ENCODE measurements around the gene COL23A1. TPM values are rescaled to one million over a fixed set of nuclear protein-coding genes. Genes with fewer than 3 reads are reported as not detected.

The COL23A1 gene
- total and polyA plus RNA-seq, 2 of the 13 experiments (the other 11 are each of a cell fraction or from before 2014, with no cell fraction given): not detected

DNA sequence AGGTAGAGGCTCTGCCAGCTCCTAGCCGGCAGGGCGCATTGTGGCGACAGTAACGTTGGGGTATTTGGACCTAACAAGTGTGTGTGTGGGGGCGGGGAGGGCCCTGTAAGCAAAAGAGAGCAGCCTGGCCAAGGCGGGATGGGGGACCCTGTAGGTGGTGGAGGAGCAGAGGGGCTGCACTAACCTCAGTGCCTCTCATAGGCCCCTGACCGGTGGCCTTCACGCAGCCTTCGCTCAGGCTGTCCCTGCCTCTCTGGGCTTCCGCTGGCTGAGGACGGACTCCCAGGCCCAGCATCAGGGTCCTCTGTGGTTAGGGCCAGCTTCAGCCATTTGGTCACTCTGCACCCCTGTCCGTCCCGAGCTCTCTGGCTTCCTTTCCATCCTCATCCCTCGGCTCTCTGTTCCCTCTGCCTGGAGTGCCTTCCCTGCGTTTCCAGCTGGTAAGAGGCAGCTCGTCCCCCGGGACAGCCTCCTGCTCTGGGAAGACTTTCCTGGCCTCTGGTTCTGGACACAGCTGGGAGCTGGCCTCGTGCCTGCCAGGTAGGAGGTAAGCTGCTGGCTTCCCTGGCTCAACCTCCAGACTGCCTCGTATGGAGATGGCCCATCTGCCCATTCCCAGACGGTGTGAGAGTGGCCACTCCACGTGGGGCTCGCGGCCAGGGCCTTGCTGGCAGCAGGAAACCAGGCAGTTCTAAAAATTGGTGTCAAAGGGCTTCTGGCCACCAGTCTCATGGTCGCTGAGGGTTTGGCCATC lies 318.3 kb downstream of the COL23A1 start:
- Histone ChIP-seq H4K20me1 (ENCODE audit: insufficient read depth, low read length) (no peaks in the 10 kb centered on the region), H3K27ac (ENCODE audit: extremely low read length, insufficient read depth, low read length) (no peak overlapping the region), H3K4me1 (ENCODE audit: insufficient read depth, low read length) (no peaks in the 10 kb centered on the region), H3K4me3 (replicated peaks in 1 of 3; ENCODE audit: insufficient read depth in 1 of 3, low read depth in 2 of 3, low read length in 3 of 3) (no peak overlapping the region), H2AFZ (ENCODE audit: low read length) (no peak overlapping the region), H3K9ac (ENCODE audit: insufficient read depth, low read depth, low read length) (no peak overlapping the region), H3K27me3 (ENCODE audit: control insufficient read depth in 1 of 2, insufficient read depth in 2 of 2, low read length in 2 of 2) (peaks cover 3 to 45% of the 10 kb centered on the region in 2 experiments; a peak in 3 of 5 replicates), H3K4me2 (ENCODE audit: low read depth, low read length) (no peak overlapping the region), H3K36me3 (replicated peaks in 1 of 2; ENCODE audit: control insufficient read depth in 1 of 2, insufficient read depth in 2 of 2, low read length in 2 of 2) (no peaks in the 10 kb centered on the region), H3K9me3 (ENCODE audit: low read length) (peaks cover 12% of the 10 kb centered on the region), H3K79me2 (ENCODE audit: insufficient read depth, low read length) (no peaks in the 10 kb centered on the region)
- WGBS (ENCODE audit: low lambda C conversion rate): 33% methylated on average over 12 of the region's 24 CpGs
- DNase-seq (ENCODE audit: low spot score) (no peak), ATAC-seq (no peak), FAIRE-seq (no peak)
- TF ChIP-seq, protein P1, sequence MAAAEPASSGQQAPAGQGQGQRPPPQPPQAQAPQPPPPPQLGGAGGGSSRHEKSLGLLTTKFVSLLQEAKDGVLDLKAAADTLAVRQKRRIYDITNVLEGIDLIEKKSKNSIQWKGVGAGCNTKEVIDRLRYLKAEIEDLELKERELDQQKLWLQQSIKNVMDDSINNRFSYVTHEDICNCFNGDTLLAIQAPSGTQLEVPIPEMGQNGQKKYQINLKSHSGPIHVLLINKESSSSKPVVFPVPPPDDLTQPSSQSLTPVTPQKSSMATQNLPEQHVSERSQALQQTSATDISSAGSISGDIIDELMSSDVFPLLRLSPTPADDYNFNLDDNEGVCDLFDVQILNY (CRISPR knock-in tag; conservative IDR thresholded peaks at IDR 0.05): no peak
- TF ChIP-seq ZNF749 (CRISPR knock-in tag; IDR thresholded peaks at IDR 0.05; ENCODE audit: borderline replicate concordance) (no peak), SUZ12 (IDR thresholded peaks at IDR 0.05; ENCODE audit: low read depth, low read length) (no peak), ZNF782 (CRISPR knock-in tag; IDR thresholded peaks at IDR 0.05; ENCODE audit: borderline replicate concordance) (no peak), HOXA9 (CRISPR knock-in tag; IDR thresholded peaks at IDR 0.05; ENCODE audit: borderline replicate concordance) (no peak), ELF3 (CRISPR knock-in tag; IDR thresholded peaks at IDR 0.05) (no peak), SYNCRIP (IDR thresholded peaks at IDR 0.05; ENCODE audit: insufficient read depth, low read depth, low read length) (no peak), ZNF350 (CRISPR knock-in tag; IDR thresholded peaks at IDR 0.05; ENCODE audit: borderline replicate concordance, low read depth) (no peak), ZNF24 (IDR thresholded peaks at IDR 0.05) (no peak)
- TF ChIP-seq, protein P2, sequence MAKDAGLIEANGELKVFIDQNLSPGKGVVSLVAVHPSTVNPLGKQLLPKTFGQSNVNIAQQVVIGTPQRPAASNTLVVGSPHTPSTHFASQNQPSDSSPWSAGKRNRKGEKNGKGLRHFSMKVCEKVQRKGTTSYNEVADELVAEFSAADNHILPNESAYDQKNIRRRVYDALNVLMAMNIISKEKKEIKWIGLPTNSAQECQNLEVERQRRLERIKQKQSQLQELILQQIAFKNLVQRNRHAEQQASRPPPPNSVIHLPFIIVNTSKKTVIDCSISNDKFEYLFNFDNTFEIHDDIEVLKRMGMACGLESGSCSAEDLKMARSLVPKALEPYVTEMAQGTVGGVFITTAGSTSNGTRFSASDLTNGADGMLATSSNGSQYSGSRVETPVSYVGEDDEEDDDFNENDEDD (CRISPR knock-in tag; IDR thresholded peaks at IDR 0.05; ENCODE audit: borderline replicate concordance): no peak
- TF ChIP-seq, protein P3, sequence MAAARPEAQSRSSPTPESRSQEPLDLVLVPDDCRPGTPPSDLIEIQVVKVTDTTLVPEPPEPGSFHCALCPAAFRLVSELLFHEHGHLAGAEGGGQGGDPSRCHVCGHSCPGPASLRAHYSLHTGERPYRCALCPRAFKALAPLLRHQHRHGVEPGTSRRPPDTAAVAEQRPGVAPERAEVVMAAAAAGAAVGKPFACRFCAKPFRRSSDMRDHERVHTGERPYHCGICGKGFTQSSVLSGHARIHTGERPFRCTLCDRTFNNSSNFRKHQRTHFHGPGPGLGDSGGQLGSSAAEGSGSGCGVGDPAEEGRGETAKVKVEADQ (CRISPR knock-in tag; IDR thresholded peaks at IDR 0.05; ENCODE audit: borderline replicate concordance): no peak
- TF ChIP-seq, protein P4, sequence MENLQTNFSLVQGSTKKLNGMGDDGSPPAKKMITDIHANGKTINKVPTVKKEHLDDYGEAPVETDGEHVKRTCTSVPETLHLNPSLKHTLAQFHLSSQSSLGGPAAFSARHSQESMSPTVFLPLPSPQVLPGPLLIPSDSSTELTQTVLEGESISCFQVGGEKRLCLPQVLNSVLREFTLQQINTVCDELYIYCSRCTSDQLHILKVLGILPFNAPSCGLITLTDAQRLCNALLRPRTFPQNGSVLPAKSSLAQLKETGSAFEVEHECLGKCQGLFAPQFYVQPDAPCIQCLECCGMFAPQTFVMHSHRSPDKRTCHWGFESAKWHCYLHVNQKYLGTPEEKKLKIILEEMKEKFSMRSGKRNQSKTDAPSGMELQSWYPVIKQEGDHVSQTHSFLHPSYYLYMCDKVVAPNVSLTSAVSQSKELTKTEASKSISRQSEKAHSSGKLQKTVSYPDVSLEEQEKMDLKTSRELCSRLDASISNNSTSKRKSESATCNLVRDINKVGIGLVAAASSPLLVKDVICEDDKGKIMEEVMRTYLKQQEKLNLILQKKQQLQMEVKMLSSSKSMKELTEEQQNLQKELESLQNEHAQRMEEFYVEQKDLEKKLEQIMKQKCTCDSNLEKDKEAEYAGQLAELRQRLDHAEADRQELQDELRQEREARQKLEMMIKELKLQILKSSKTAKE (CRISPR knock-in tag; IDR thresholded peaks at IDR 0.05; ENCODE audit: borderline replicate concordance): no peak
- TF ChIP-seq, protein P5, sequence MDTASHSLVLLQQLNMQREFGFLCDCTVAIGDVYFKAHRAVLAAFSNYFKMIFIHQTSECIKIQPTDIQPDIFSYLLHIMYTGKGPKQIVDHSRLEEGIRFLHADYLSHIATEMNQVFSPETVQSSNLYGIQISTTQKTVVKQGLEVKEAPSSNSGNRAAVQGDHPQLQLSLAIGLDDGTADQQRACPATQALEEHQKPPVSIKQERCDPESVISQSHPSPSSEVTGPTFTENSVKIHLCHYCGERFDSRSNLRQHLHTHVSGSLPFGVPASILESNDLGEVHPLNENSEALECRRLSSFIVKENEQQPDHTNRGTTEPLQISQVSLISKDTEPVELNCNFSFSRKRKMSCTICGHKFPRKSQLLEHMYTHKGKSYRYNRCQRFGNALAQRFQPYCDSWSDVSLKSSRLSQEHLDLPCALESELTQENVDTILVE (CRISPR knock-in tag; IDR thresholded peaks at IDR 0.05): no peak
- TF ChIP-seq, protein P6, sequence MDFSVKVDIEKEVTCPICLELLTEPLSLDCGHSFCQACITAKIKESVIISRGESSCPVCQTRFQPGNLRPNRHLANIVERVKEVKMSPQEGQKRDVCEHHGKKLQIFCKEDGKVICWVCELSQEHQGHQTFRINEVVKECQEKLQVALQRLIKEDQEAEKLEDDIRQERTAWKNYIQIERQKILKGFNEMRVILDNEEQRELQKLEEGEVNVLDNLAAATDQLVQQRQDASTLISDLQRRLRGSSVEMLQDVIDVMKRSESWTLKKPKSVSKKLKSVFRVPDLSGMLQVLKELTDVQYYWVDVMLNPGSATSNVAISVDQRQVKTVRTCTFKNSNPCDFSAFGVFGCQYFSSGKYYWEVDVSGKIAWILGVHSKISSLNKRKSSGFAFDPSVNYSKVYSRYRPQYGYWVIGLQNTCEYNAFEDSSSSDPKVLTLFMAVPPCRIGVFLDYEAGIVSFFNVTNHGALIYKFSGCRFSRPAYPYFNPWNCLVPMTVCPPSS (IDR thresholded peaks at IDR 0.05): no peak
- intact Hi-C loops (cut with micrococcal nuclease; ENCODE audit: unreplicated experiment) (no loop called here), in situ Hi-C loops (cut with HindIII; ENCODE audit: extremely low pct_ligation_motif_present, low pct_unique_long_range_greater_than_20kb) (no loop called here)
- ChIA-PET CTCF (ENCODE audit: low intra/inter-chr PET ratio, low total read pairs) (no interaction called here), POLR2A (no interaction called here)
- no TSS peak for BruUV-seq (replicated peaks)
